ENCODE data around the gene SRRD. TPM values are rescaled to one million over a fixed set of nuclear protein-coding genes. Genes with fewer than 3 reads are reported as not detected.

SRRD gene
- total and polyA plus RNA-seq, 2 experiments from 2014 or later: 29.5 to 31.2 TPM

- WGBS (ENCODE audit: low lambda C conversion rate, missing lambda C conversion rate): 92% methylated on average over 17 of the region's 17 CpGs
- Histone ChIP-seq H2AFZ (no peak overlapping the region), H3K4me1 (ENCODE audit: insufficient read depth) (no peaks in the 10 kb centered on the region)
Measured at GRCh38 chr22:26446808-26447515, 36.7 kb upstream of the SRRD start.

GRCh38 chr22:26447584-26448329, 35.9 kb upstream of the SRRD start:
- Histone ChIP-seq H3K36me3 (replicated peaks; ENCODE audit: insufficient read depth, low read depth) (no peaks in the 10 kb centered on the region), H3K4me2 (no peak overlapping the region), H3K9me2 (replicated peaks; ENCODE audit: insufficient read depth) (no peaks in the 10 kb centered on the region), H3K27ac (no peak overlapping the region), H2AFZ (no peak overlapping the region), H3K27me3 (no peaks in the 10 kb centered on the region), H3K79me2 (no peaks in the 10 kb centered on the region), H3K4me1 (ENCODE audit: insufficient read depth) (no peaks in the 10 kb centered on the region), H3K4me3 (no peak overlapping the region), H4K20me1 (ENCODE audit: insufficient read depth, poor library complexity, severe bottlenecking) (no peaks in the 10 kb centered on the region), H3K9me3 (ENCODE audit: low read depth) (no peaks in the 10 kb centered on the region)
- 84% methylated on average over 15 of the region's 15 CpGs for WGBS (ENCODE audit: low lambda C conversion rate, missing lambda C conversion rate)
- no peak for DNase-seq (ENCODE audit: low spot score)
- no peak for TF ChIP-seq EZH2 (IDR thresholded peaks at IDR 0.05; ENCODE audit: borderline replicate concordance)
- TF ChIP-seq EZH2phosphoT487 (IDR thresholded peaks at IDR 0.05; ENCODE audit: low read depth, severe bottlenecking, unreplicated experiment): no peak
- TF ChIP-seq CTCF (IDR thresholded peaks at IDR 0.05; ENCODE audit: poor library complexity): no peak

More at GRCh38 chr22:26446808-26447515, 36.7 kb upstream of the SRRD start:
- Histone ChIP-seq H3K79me2 (no peaks in the 10 kb centered on the region), H3K27ac (no peak overlapping the region), H3K36me3 (replicated peaks; ENCODE audit: insufficient read depth, low read depth) (no peaks in the 10 kb centered on the region), H3K4me3 (no peak overlapping the region), H3K9me2 (replicated peaks; ENCODE audit: insufficient read depth) (no peaks in the 10 kb centered on the region), H3K9me3 (ENCODE audit: low read depth) (no peaks in the 10 kb centered on the region), H4K20me1 (ENCODE audit: insufficient read depth, poor library complexity, severe bottlenecking) (no peaks in the 10 kb centered on the region), H3K27me3 (no peaks in the 10 kb centered on the region), H3K4me2 (no peak overlapping the region)
- no peak for DNase-seq (ENCODE audit: low spot score)
- TF ChIP-seq EZH2 (IDR thresholded peaks at IDR 0.05; ENCODE audit: borderline replicate concordance) (no peak), CTCF (IDR thresholded peaks at IDR 0.05; ENCODE audit: poor library complexity) (no peak), EZH2phosphoT487 (IDR thresholded peaks at IDR 0.05; ENCODE audit: low read depth, severe bottlenecking, unreplicated experiment) (no peak)

GRCh38 chr22:26448334-26448733, 35.3 kb upstream of the SRRD start:
- Histone ChIP-seq H3K9me2 (replicated peaks; ENCODE audit: insufficient read depth) (no peaks in the 10 kb centered on the region), H4K20me1 (ENCODE audit: insufficient read depth, poor library complexity, severe bottlenecking) (no peaks in the 10 kb centered on the region), H3K27me3 (no peaks in the 10 kb centered on the region), H3K9me3 (ENCODE audit: low read depth) (no peaks in the 10 kb centered on the region), H3K4me3 (no peak overlapping the region), H3K4me2 (no peak overlapping the region), H2AFZ (no peak overlapping the region), H3K36me3 (replicated peaks; ENCODE audit: insufficient read depth, low read depth) (no peaks in the 10 kb centered on the region), H3K4me1 (ENCODE audit: insufficient read depth) (no peaks in the 10 kb centered on the region), H3K79me2 (no peaks in the 10 kb centered on the region), H3K27ac (no peak overlapping the region)
- no peak for DNase-seq (ENCODE audit: low spot score)
- no peak for TF ChIP-seq EZH2 (IDR thresholded peaks at IDR 0.05; ENCODE audit: borderline replicate concordance)
- WGBS (ENCODE audit: low lambda C conversion rate, missing lambda C conversion rate): 89% methylated on average over 5 of the region's 5 CpGs

- no peak overlapping the region for H2AFZ ChIP-seq
- no peak overlapping the region for H3K27ac ChIP-seq
- no peaks in the 10 kb centered on the region for H3K9me3 ChIP-seq (ENCODE audit: low read depth)
- no peaks in the 10 kb centered on the region for H3K36me3 ChIP-seq (replicated peaks; ENCODE audit: insufficient read depth, low read depth)
- no peaks in the 10 kb centered on the region for H3K79me2 ChIP-seq
- H3K27me3 ChIP-seq: no peaks in the 10 kb centered on the region
- H3K9me2 ChIP-seq (replicated peaks; ENCODE audit: insufficient read depth): no peaks in the 10 kb centered on the region
- H4K20me1 ChIP-seq (ENCODE audit: insufficient read depth, poor library complexity, severe bottlenecking): no peaks in the 10 kb centered on the region
- TF ChIP-seq CTCF (IDR thresholded peaks at IDR 0.05; ENCODE audit: poor library complexity): no peak
- TF ChIP-seq EZH2phosphoT487 (IDR thresholded peaks at IDR 0.05; ENCODE audit: low read depth, severe bottlenecking, unreplicated experiment): no peak
- TF ChIP-seq EZH2 (IDR thresholded peaks at IDR 0.05; ENCODE audit: borderline replicate concordance): no peak
- H3K4me3 ChIP-seq: no peak overlapping the region
- H3K4me2 ChIP-seq: no peak overlapping the region
- DNase-seq (ENCODE audit: low spot score): no peak
- 86% methylated on average over 6 of the region's 6 CpGs for WGBS (ENCODE audit: low lambda C conversion rate, missing lambda C conversion rate)
- no peaks in the 10 kb centered on the region for H3K4me1 ChIP-seq (ENCODE audit: insufficient read depth)
Measured at GRCh38 chr22:26448941-26449340, 34.7 kb upstream of the SRRD start.
